Stimulated activated CD8-positive, alpha-beta memory T cell treated with anti-CD3 and anti-CD28 coated beads, Interleukin-15, amount 100 ng/mL, for 1 hour (primary cell): ENCODE results near the gene EIF4EBP3.

Experiments used
- DNase-seq: peaks from one replicate; pipeline ENCODE4 v3.0.0-alpha.2; 2020; ENCODE audit warnings: low read depth

Gene EIF4EBP3

DNA sequence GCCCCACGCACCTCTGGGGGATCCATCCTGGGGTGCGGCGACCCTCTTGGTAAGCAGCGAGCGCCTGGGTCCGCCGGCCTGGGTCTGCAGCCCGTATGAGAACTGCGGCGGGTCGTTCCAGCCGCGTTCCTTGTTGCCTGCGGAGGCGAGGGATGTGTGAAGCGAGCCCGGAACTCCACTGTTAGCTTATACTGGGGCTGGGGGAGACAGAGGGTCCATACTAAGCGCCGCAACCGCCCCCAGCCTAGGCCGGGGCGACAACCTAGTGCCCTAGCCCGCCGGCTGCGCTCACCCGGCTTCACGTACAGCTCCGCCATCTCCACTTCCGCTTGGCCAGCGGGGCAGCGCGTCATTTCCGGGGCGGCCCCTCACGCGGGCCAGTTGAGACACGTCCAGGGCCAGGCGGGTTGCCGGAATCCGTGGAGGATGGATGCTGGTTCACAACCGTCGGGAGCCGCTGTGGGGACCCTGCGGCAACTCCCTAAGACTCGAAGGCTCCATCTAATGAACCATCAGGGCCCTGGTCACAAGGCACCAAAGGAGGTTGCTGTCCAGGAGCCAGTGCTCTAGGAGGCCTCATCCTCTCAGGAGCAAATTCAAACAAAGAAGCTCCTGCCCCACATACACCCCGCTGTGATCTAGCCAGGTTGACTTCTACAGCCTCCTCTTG lies 9.8 kb downstream of the EIF4EBP3 start, which contains the start of gene SRA1:
Gene SRA1 (minus strand): TSS at position 338 of the 670 bp plus-strand sequence. CDS start 21 bp downstream, at position 317.
- DNase-seq: peak; percentile 61

DNA sequence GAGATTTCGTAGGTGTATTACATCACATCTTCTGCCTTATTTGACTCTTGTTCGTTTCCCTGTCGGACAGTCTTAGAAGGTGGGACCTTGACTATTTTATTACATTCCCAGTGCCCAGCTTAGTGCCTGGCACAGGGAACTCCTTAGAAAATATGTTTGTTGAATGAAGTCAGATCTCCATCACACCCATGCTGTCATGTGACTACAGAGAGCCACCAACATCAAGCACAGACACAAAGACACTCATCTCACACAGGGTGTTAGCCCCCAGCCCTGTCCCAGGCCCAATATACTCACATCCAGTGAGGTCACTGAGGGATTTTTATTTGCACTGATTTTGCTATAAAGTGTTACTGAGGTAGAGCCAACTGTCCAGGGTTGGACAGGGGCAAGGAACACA lies 10.5 kb downstream of the EIF4EBP3 start:
- no peak for DNase-seq

DNA sequence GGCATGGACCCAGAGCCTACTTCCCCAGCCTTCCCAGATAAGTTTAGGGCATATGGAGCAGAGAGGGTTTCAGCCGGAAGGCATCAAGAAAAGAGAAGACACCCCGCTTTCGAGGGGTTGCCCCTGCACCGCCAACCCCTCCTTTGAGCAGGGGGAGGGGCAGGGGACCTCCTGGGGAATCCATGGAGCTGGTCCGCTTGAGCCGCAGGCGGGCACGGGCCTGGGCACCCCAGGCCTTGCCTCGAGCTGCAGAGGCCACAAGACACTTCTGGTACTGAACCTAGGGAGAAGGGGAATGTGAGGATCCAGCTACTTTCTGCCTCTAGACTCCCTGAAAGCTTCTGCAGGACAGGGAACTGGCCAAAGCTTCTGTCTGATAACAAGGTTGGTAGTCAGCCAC lies 11.1 kb downstream of the EIF4EBP3 start:
- DNase-seq: no peak

DNA sequence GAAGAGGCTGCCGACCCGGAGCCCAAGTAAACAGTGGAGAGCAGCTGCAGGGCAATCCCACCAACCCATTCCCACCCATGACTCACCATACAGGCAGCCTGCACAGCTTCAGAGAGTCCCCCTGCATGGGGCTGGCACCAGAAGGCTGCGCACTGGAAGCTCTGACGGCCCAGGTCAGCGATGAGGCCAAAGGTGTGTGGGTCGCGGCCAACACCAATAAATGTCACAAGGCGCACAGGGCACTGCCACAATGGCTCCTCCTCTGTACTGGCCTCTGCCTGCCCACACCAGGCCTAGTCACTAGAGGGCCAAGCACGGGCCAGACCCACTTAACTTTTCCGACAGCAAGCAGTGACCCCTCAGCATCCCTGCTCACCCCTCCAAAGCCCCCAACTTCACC lies 12.8 kb downstream of the EIF4EBP3 start:
- no peak for DNase-seq

DNA sequence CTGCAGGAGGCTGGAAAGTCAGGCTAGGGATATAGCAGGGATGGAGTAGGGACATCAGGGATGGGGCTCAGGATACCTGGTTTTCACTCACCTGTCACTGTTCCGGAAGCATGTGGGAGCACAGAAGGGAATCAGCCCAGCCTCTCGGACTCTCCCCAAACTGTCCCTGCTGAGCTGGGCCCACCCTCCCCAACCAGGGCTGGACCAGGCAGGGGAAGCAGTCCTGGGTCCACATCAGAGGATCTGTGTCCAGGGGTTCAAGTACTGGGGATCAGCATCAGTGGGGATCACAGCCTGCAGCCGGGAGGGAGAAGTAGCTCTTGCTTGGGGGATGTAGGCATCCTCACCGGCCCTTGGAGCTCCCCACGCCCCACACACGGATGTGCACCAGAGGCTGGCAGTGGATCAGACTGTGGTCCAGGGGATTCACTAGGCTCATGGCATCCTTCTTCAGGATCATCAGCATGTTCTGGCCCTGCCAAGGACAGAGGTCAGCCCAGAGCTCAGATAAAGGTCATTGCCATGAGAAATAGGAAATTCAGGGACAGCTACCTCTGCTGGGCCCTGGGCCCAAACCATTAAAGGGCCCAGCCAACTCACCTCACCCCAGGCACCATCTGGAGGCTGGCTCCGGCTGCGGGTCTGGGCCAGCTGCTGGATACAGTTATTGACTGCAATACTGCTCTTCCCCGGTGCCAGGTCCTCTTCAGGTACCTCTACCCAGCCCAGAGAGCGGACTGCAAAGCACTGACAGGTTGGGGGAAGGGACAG lies 14.5 kb downstream of the EIF4EBP3 start:
- no peak for DNase-seq

DNA sequence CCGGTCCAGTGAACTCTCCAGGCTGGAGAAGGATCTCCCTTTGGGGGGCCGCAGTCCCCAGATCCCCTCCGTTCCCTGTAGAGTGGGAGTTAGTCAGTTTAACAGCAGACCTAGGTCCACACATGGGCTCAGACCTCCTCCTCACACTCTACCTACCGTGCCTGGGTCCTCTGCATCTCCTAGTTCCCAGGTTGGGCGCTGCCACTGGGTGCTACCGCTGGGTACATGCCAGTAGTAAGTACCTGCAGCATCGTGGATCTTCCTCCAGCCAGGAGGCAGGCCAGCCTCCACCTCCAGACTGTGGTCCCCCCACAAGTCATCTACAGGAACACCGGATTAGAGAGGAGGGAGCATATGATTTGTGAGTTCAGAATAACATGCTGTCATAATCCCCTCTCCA lies 16.1 kb downstream of the EIF4EBP3 start:
- no peak for DNase-seq

DNA sequence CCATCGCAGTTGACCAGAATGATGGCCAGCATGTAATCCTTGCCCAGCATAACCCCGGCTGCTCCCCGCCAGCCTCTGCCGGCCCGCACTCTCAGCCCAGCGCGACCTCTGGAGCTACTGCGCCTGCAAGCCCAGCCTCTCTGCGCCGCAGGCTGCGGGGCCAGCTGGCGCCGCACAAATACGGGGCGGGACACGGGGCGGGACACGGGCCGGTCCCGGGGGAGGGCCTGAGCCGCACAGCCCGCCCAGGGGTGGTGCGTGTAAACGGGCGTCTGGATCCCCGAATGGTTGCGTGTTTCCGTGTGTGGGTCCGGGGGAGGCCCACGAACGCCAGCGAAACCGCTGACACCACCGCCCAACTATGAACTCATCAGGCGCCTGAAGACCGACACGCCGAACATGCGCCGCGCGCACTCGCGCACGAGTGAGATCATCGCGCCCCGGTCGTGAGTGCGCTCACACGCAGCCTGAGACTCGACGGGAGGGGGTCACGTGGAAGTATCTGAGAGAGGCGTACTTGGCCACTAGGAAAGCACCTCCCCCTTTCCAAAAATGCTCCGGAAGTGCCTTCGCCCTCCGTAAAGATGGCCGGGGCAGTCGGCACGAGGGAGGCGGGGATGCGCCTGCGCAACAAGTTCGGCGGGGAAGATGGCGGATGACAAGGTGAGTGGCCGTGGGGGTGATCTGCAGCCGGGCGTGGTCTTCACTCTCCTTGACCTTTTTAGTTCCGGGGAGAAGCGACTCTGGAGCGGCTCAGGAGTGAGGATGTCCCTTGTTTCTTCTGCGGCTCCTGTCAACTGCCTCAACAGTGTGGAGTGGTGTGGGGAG lies 16.9 kb downstream of the EIF4EBP3 start, which contains the start of the genes APBB3 and SLC35A4:
Gene APBB3 (minus strand): TSS at position 403 of the 828 bp plus-strand sequence. CDS start 353 bp downstream, at position 50.
Gene SLC35A4 (plus strand): TSS at position 633 of the 828 bp plus-strand sequence. CDS start 2,342 bp downstream, outside the sequence.
- DNase-seq: peak; percentile 95

DNA sequence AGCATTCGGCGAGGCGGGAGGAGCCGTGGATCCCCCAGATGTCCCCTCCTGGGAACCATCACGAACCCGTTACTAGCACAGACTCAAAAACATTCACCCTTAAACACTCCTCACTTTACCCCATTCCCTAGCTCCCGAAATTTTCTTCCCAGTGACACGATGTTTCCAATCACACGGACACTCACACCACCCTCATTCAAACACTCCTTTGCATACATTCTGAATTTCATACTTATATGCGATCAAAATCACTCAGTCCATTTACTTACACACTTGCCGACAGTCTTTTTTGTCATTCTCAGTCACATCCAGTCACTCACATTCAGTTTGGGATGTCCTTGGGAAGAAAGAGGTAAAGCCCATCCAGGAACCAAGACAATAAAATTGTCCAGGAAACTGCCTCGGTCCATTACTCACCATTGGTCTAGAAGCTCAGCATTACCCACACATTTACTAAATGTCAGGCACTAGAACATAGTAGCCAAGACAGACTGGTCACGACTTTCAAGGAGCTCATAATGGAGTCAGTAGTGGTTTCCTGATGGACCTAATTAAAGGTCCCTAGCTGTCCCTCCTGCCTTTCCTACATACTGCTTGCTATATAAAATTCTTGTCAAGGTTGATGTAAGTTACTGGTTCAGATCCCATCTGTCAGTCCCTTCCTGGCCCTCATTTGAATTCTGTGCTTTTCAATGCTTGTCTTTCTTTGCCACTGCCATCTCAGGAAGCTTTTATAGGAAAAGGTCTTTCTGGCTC lies 17.7 kb downstream of the EIF4EBP3 start:
- DNase-seq: no peak

DNA sequence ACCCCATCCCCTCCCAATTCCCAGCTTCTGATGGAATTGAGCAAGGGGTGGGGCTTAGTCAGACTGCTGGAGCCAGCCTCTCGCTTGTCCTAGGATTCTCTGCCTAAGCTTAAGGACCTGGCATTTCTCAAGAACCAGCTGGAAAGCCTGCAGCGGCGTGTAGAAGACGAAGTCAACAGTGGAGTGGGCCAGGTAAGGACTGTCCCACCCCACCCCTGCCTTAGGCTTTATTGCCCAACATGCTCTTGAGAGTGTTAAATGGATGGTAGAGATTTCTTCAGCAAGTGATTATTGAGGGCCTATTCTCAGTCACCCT lies 18.3 kb downstream of the EIF4EBP3 start:
- DNase-seq: no peak

DNA sequence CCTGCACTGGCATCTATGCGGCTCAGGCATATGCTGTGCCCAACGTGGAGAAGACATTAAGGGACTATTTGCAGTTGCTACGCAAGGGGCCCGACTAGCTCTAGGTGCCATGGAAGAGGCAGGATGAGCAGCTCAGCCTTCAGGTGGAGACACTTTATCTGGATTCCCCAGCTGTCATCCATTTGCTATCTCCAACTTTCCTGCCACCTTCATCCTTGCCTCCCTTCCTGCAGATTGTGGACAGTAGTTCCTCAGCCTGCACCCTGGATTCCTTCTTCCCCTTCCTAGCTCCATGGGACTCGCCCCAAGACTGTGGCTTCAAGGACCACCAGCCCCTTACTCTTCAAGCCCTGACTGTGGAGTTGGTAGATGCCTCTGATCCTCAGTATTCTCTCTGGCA lies 19.2 kb downstream of the EIF4EBP3 start:
- no peak for DNase-seq

DNA sequence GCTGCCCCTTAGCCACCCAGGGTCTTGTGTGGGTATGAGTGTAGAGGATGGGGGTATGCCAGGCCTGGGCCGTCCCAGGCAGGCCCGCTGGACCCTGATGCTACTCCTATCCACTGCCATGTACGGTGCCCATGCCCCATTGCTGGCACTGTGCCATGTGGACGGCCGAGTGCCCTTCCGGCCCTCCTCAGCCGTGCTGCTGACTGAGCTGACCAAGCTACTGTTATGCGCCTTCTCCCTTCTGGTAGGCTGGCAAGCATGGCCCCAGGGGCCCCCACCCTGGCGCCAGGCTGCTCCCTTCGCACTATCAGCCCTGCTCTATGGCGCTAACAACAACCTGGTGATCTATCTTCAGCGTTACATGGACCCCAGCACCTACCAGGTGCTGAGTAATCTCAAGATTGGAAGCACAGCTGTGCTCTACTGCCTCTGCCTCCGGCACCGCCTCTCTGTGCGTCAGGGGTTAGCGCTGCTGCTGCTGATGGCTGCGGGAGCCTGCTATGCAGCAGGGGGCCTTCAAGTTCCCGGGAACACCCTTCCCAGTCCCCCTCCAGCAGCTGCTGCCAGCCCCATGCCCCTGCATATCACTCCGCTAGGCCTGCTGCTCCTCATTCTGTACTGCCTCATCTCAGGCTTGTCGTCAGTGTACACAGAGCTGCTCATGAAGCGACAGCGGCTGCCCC lies 19.8 kb downstream of the EIF4EBP3 start:
- no peak for DNase-seq

DNA sequence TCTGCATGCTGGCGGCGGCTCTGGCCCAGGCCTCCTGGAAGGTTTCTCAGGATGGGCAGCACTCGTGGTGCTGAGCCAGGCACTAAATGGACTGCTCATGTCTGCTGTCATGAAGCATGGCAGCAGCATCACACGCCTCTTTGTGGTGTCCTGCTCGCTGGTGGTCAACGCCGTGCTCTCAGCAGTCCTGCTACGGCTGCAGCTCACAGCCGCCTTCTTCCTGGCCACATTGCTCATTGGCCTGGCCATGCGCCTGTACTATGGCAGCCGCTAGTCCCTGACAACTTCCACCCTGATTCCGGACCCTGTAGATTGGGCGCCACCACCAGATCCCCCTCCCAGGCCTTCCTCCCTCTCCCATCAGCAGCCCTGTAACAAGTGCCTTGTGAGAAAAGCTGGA lies 20.4 kb downstream of the EIF4EBP3 start:
- DNase-seq: no peak

DNA sequence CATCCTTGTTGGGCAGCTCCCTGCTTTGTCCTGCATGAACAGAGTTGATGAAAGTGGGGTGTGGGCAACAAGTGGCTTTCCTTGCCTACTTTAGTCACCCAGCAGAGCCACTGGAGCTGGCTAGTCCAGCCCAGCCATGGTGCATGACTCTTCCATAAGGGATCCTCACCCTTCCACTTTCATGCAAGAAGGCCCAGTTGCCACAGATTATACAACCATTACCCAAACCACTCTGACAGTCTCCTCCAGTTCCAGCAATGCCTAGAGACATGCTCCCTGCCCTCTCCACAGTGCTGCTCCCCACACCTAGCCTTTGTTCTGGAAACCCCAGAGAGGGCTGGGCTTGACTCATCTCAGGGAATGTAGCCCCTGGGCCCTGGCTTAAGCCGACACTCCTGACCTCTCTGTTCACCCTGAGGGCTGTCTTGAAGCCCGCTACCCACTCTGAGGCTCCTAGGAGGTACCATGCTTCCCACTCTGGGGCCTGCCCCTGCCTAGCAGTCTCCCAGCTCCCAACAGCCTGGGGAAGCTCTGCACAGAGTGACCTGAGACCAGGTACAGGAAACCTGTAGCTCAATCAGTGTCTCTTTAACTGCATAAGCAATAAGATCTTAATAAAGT lies 21.1 kb downstream of the EIF4EBP3 start:
- no peak for DNase-seq

DNA sequence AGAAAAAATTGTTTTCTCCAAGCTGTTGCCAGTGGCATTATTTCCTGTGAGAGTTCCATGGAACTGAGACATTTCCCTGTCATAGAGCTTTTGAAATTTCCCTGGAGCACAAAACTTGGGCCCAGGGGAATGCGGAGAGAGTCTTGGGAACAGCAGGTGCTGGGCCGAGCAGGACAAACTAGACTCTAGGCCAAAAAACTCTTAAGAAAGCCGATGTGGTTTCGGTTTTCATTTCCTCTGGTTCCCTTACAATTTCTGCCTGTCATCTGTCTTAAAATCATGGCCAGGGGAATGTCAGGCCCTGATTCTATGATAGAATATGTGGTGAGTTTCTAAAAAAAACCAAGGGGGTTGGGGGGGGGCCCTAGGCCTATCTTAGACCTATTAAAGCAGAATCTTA lies 21.7 kb downstream of the EIF4EBP3 start:
- DNase-seq: no peak

DNA sequence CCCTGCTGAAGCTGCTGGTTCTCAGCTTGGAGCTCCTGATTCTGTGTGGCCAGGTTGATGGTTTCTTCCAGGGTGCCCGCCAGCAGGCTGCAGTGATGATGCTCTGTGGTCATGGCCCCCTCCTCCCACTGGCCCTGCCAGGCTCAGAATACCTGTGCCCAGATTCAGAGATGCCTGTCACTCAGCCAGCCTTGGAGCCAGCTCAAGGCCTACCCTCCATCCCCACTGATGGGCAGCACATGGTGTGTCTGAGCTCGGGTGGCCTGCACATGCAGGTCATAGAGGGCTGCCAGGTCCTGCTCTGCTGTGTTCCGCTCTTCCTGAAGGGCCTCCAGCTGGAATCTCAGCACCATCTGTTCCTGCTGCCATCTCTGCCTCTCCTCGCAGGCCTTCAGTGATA lies 22.6 kb downstream of the EIF4EBP3 start:
- DNase-seq: no peak

DNA sequence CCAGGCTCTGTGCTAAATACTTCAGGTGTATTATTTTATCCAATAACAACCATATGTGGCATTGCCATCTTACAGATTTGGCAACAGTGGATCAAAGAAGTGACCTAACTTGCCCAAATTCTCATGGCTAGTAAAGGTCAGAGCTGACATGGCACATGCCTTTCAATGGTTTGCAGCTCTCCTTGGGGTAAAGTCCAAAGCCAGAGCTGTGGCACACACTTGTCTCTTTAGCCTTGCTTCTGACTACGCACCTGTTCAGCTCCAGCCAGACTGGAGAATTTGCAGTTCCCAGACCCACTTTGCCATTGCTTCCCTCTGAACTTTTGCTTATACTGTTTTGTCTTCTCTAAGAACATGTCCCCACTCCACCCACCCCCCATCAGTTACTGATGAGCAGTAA lies 23.0 kb downstream of the EIF4EBP3 start:
- DNase-seq: no peak

DNA sequence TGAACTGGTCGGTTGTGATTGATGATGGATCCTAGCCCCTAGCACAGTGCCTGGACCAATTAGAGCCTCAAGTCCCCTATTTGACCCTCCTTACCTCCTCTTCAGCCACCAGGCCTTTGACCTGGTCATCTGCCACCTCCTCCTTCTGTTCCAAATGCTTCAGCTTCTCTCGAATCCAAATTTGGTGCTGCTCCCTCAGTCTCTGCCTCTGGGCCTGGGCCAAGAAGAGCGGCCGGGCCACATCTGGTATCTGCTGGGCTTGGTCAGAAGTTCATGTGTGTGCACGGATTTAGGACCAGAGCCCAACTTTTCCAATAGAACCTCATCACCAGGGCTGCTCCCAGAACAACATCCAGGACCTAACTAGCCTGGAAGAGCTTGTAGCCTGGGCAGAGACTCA lies 23.6 kb downstream of the EIF4EBP3 start:
- DNase-seq: no peak

DNA sequence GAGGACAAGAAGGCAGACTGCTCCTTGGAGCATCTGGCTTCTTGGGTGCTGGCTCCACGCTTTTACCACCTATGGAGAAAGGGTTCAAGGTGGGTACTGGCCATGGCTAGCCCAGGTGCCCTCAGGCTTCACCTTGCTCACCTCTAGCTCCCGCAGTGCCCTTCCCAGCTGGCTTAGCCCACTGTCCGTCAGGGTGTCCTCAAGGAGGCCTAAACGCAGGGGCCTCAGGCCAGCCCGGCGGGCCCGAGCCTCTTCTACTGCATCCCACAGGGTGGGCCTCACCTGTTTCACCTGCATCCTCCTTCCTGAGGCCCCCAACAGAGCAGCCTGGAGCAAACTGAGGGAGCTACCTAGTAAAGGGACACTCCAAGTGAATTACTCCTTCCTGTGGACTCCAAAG lies 26.2 kb downstream of the EIF4EBP3 start:
- no peak for DNase-seq

DNA sequence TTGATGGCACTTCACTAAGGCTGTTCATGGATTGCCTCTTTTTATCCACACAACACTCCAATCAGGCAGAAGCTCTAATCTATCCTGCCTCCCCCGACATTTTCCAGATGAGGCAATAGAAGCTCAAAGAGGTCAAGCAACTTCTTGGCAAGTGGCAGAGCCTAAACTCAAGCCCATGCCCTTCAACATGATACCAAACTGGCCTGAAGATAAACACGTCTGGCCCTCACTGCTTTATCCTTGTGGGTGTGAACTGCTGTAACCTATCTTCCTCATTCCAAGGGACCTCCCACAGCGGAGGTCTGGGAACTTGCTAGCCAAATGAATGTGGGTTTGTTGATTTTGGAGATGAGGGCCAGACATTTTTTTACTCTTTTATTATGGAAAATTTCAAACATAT lies 26.7 kb downstream of the EIF4EBP3 start:
- no peak for DNase-seq

DNA sequence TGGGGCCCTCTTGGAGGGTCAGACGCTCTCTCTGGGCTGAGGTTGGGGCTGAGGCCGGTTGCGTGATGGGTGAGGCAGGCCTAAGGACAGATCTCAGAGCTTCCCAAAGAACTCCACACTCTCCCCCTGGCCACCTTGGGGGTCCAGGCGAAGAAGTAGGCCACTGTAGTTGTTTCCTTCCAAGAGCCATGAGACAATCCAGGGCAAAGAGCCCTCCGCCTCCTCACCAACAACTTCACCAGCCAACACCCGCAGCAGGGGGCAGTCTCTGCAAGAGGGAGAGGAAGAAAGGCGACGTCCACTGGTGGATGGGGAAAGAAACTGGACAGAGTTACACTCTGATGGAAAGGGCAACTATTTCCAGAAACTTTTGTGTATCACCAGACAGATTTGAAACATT lies 27.8 kb downstream of the EIF4EBP3 start:
- DNase-seq: no peak

DNA sequence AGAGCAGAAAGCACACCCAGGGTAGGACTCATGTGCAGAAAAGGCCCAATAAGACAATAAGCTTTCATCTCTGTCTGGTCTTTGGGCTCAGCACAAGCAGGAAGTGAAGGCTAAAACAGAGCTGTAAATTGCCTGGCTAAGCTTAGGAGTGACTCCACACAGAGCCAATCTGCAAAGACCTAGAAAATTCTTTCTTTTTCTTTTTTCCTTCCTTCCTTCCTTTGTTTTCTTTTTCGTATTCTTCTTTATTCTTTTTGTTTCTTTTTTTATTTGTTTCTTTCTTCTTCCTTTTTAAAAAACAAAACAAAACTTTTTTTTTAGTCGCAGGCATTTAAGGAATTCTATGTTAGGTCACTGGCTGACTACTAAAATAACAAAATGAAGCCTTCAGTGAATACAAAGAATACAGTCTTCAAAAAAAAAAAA lies 29.3 kb downstream of the EIF4EBP3 start:
- no peak for DNase-seq
